Liver (tissue), 9 donors: ENCODE measurements around the gene CCDC97. TPM values are rescaled to one million over a fixed set of nuclear protein-coding genes. Genes with fewer than 3 reads are reported as not detected.

Experiments
- DNase-seq: peaks from one replicate; pipeline ENCODE4 v3.0.0-alpha.2; 2017; ENCODE audit warnings: low spot score
- H3K27ac ChIP-seq, 2 donors: one replicate each; pipeline ENCODE4 v1.7.0; 2013; ENCODE audit warnings: inconsistent platforms in 2 of 2, low read length in 2 of 2, control low read depth in 1 of 2, low read depth in 1 of 2, mild to moderate bottlenecking in 1 of 2
- H3K27me3 ChIP-seq, 4 donors: one replicate each; pipeline versions ENCODE4 v1.6.1 to v1.7.0; 2013; ENCODE audit warnings: low read length in 3 of 4, inconsistent platforms in 1 of 4, mild to moderate bottlenecking in 1 of 4, moderate library complexity in 1 of 4; ENCODE audit not compliant: control insufficient read depth in 4 of 4, insufficient read depth in 4 of 4
- H3K36me3 ChIP-seq, 4 donors: one replicate each; pipeline versions ENCODE4 v1.6.1 to v1.7.0; 2013; ENCODE audit warnings: low read length in 3 of 4, mild to moderate bottlenecking in 3 of 4, low read depth in 1 of 4, moderate library complexity in 1 of 4; ENCODE audit not compliant: control insufficient read depth in 4 of 4, insufficient read depth in 3 of 4
- H3K4me1 ChIP-seq, 4 donors: one replicate each; pipeline versions ENCODE4 v1.6.1 to v1.7.0; 2013; ENCODE audit warnings: low read length in 3 of 4, mild to moderate bottlenecking in 3 of 4, moderate library complexity in 1 of 4; ENCODE audit not compliant: control insufficient read depth in 4 of 4, insufficient read depth in 4 of 4
- H3K4me3 ChIP-seq, 3 donors: one replicate each; pipeline versions ENCODE4 v1.6.1 to v1.7.0; 2013; ENCODE audit warnings: low read length in 3 of 3, control low read depth in 1 of 3, low read depth in 1 of 3, mild to moderate bottlenecking in 1 of 3
- H3K9ac ChIP-seq, 2 donors: one replicate each; pipeline ENCODE4 v1.7.0; 2013; ENCODE audit warnings: low read length in 2 of 2, mild to moderate bottlenecking in 2 of 2, moderate library complexity in 2 of 2, control low read depth in 1 of 2, low read depth in 1 of 2
- H3K9me3 ChIP-seq, 4 donors: one replicate each; pipeline versions ENCODE4 v1.6.1 to v1.7.0; 2013; ENCODE audit warnings: low read length in 3 of 4; ENCODE audit not compliant: control insufficient read depth in 4 of 4
- EGR1 ChIP-seq, 2 donors: IDR thresholded peaks; 2 replicates each; pipeline ENCODE4 v1.6.1; 2016 to 2018; ENCODE audit warnings: antibody characterized with exemption in 2 of 2, low read depth in 2 of 2
- FOXA1 ChIP-seq: IDR thresholded peaks from 2 replicates; pipeline ENCODE4 v1.6.1; 2016; ENCODE audit warnings: antibody characterized with exemption
- FOXA2 ChIP-seq: IDR thresholded peaks from 2 replicates; pipeline ENCODE4 v1.6.1; 2016; ENCODE audit warnings: antibody characterized with exemption
- GABPA ChIP-seq, 2 donors: IDR thresholded peaks in 1 of 2; conservative IDR thresholded peaks in 1 of 2; 2 replicates each; pipeline ENCODE4 v1.6.1; 2016; ENCODE audit warnings: antibody characterized with exemption in 2 of 2, mild to moderate bottlenecking in 1 of 2, moderate library complexity in 1 of 2
- HNF4A ChIP-seq, 2 donors: conservative IDR thresholded peaks; 2 replicates each; pipeline ENCODE4 v1.6.1; 2016; ENCODE audit warnings: antibody characterized with exemption in 2 of 2, mild to moderate bottlenecking in 2 of 2
- HNF4G ChIP-seq: IDR thresholded peaks from 2 replicates; pipeline ENCODE4 v1.6.1; 2016; ENCODE audit warnings: antibody characterized with exemption
- JUND ChIP-seq, 2 donors: IDR thresholded peaks; 2 replicates each; pipeline ENCODE4 v1.6.1; 2016; ENCODE audit warnings: antibody characterized with exemption in 2 of 2
- NR2F2 ChIP-seq: IDR thresholded peaks from 2 replicates; pipeline ENCODE4 v1.6.1; 2016; ENCODE audit warnings: antibody characterized with exemption
- RAD21 ChIP-seq, 2 donors: IDR thresholded peaks; 2 replicates each; pipeline ENCODE4 v1.6.1; 2016; ENCODE audit warnings: antibody characterized with exemption in 2 of 2, mild to moderate bottlenecking in 2 of 2
- RXRA ChIP-seq, 2 donors: IDR thresholded peaks; 2 replicates each; pipeline ENCODE4 v1.6.1; 2017 to 2018; ENCODE audit warnings: antibody characterized with exemption in 2 of 2, mild to moderate bottlenecking in 1 of 2
- SP1 ChIP-seq: IDR thresholded peaks from 2 replicates; pipeline ENCODE4 v1.6.1; 2018; ENCODE audit warnings: antibody characterized with exemption, mild to moderate bottlenecking
- TAF1 ChIP-seq: conservative IDR thresholded peaks from 2 replicates; pipeline ENCODE4 v1.6.1; 2016; ENCODE audit warnings: antibody characterized with exemption, mild to moderate bottlenecking
- YY1 ChIP-seq: IDR thresholded peaks from 2 replicates; pipeline ENCODE4 v1.6.1; 2016; ENCODE audit warnings: antibody characterized with exemption, mild to moderate bottlenecking
- WGBS: extraction: QIAGEN DNeasy Blood & Tissue Kit; methylation state at CpG from one replicate; pipeline ENCODE4 v1.1.7; 2013; 5-methylcytosine and 5-hydroxymethylcytosine counted together
- polyA plus RNA-seq, 2 donors: library from polyadenylated mRNA; stranded (reverse) in 1 of 2; unstranded in 1 of 2; fragments of 200-250 nt in 1 of 2; fragments of >200 nt in 1 of 2; fragmentation: Nextera tagmentation in 1 of 2; extraction: Ambion mirVana in 1 of 2; gene quantifications; one replicate each; pipeline versions ENCODE4 v1.2.1 to v1.2.3, GENCODE V29; 2013 to 2015
- total RNA-seq, 2 donors: library from RNA; depleted of rRNA; stranded (reverse); fragments of >200 nt; gene quantifications; one replicate each; pipeline ENCODE4 v1.2.3, GENCODE V29; 2014
- TF ChIP-seq, protein P1 (sequence below): IDR thresholded peaks from 2 replicates; pipeline ENCODE4 v1.6.1; 2016; ENCODE audit warnings: antibody characterized with exemption
- TF ChIP-seq, protein P2 (sequence below): IDR thresholded peaks from 2 replicates; pipeline ENCODE4 v1.6.1; 2016; ENCODE audit warnings: antibody characterized with exemption
- TF ChIP-seq, protein P3 (sequence below): IDR thresholded peaks from 2 replicates; pipeline ENCODE4 v1.6.1; 2016; ENCODE audit warnings: antibody characterized with exemption, mild to moderate bottlenecking
- TF ChIP-seq, protein P4 (sequence below): IDR thresholded peaks from 2 replicates; pipeline ENCODE4 v1.6.1; 2016; ENCODE audit warnings: antibody characterized with exemption
- TF ChIP-seq, protein P5 (sequence below): fragments of 150-350 bp; IDR thresholded peaks from 2 replicates; pipeline ENCODE4 v1.5.1; 2017; ENCODE audit warnings: improper control_type of control experiment, low read depth, low read length; ENCODE audit not compliant: missing input control
- donor health status: healthy.
- donor health status: healthy.
- donor health status: healthy.
- donor health status: healthy.
- donor health status: healthy.

Gene CCDC97
- total and polyA plus RNA-seq, 4 donors = 3.8 to 5.7 (median 5.3) TPM

DNA sequence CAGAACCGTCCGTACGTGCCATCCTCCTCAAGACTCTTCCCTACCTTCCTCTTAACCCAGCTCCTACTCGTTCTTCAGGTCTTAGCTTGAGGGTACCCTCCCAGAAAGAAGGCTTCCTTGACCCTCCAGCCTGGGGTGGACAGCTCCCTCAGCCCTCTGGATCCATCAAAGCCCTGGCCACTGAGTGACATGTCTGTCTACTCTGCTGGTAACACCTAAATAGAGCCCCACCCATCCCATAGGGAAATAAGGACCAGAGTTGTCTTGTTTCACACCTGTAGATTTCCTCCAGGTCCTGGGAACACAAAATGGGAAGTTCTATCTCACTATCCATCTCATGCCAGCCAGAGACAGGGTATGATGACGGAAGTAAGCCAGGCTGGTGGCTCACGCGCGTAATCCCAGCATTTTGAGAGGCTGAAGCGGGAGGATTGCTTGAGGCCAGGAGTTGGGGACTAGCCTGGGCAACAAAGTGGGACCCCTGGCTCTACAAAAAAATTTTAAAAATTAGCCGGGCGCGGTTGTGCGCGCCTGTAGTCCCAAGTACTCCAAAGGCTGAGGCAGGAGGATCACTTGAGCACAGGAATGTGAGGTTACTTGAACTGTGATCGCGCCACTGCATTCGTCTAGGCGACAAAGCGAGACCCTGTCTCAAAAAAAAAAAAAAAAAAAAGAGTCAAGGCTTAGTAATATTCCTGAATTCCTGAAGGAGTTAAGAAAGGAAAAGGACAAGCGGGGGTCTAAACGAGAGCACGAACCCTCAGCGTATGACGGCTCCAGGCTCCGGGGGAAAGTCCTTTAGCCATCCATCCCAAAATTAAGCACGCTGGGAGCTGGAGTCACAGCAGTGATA lies 566 bp upstream of the CCDC97 start:
- 10% methylated on average over 26 of the region's 26 CpGs for WGBS
- Histone ChIP-seq H3K4me1 (peaks cover 0 to 35% (median 25%) of the 10 kb centered on the region in 4 donors), H3K36me3 (peaks cover 10 to 32% (median 20%) of the 10 kb centered on the region in 4 donors)

DNA sequence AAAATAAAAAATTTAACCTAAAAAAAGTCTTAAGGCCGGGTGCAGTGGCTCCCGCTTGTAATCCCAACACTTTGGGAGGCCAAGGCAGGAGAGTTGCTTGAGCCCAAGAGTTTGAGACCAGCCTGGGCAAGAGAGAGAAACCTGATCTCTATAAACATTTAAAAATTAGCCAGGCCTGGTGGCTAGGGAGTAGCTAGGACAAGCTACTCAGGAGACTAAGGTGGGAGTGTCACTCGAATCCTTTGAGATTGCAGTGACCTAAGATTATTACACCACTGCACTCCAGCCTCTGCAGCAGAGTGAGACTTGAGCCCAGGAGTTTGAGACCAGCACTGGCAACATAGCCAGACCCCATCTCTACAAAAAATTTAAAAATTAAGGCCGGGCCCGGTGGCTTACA lies 1.1 kb downstream of the CCDC97 start:
- Histone ChIP-seq H3K9ac (peak overlapping the region; percentile 67 to 97), H3K4me3 (peak overlapping the region; percentile 80 to 100 (median 93)), H3K36me3 (peaks cover 2 to 20% (median 7%) of the 10 kb centered on the region in 4 donors), H3K27me3 (no peaks in the 10 kb centered on the region), H3K9me3 (no peaks in the 10 kb centered on the region), H3K4me1 (peaks cover 0 to 35% (median 25%) of the 10 kb centered on the region in 4 donors), H3K27ac (no peak overlapping the region)
- TF ChIP-seq, protein P1, sequence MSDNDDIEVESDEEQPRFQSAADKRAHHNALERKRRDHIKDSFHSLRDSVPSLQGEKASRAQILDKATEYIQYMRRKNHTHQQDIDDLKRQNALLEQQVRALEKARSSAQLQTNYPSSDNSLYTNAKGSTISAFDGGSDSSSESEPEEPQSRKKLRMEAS = no peak
- TF ChIP-seq FOXA1 = no peak
- no peak for TF ChIP-seq EGR1 (IDR thresholded peaks at IDR 0.05; ENCODE audit: low read depth in 2 of 2)
- no peak for TF ChIP-seq GABPA (IDR thresholded peaks at IDR 0.05 in 1 of 2, conservative IDR thresholded peaks at IDR 0.05 in 1 of 2)
- no peak for TF ChIP-seq HNF4G
- TF ChIP-seq, protein P2, sequence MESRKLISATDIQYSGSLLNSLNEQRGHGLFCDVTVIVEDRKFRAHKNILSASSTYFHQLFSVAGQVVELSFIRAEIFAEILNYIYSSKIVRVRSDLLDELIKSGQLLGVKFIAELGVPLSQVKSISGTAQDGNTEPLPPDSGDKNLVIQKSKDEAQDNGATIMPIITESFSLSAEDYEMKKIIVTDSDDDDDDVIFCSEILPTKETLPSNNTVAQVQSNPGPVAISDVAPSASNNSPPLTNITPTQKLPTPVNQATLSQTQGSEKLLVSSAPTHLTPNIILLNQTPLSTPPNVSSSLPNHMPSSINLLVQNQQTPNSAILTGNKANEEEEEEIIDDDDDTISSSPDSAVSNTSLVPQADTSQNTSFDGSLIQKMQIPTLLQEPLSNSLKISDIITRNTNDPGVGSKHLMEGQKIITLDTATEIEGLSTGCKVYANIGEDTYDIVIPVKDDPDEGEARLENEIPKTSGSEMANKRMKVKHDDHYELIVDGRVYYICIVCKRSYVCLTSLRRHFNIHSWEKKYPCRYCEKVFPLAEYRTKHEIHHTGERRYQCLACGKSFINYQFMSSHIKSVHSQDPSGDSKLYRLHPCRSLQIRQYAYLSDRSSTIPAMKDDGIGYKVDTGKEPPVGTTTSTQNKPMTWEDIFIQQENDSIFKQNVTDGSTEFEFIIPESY = no peak
- TF ChIP-seq FOXA2 = no peak
- no peak for TF ChIP-seq YY1
- no peak for TF ChIP-seq SP1
- TF ChIP-seq JUND (IDR thresholded peaks at IDR 0.05) = no peak
- TF ChIP-seq, protein P3, sequence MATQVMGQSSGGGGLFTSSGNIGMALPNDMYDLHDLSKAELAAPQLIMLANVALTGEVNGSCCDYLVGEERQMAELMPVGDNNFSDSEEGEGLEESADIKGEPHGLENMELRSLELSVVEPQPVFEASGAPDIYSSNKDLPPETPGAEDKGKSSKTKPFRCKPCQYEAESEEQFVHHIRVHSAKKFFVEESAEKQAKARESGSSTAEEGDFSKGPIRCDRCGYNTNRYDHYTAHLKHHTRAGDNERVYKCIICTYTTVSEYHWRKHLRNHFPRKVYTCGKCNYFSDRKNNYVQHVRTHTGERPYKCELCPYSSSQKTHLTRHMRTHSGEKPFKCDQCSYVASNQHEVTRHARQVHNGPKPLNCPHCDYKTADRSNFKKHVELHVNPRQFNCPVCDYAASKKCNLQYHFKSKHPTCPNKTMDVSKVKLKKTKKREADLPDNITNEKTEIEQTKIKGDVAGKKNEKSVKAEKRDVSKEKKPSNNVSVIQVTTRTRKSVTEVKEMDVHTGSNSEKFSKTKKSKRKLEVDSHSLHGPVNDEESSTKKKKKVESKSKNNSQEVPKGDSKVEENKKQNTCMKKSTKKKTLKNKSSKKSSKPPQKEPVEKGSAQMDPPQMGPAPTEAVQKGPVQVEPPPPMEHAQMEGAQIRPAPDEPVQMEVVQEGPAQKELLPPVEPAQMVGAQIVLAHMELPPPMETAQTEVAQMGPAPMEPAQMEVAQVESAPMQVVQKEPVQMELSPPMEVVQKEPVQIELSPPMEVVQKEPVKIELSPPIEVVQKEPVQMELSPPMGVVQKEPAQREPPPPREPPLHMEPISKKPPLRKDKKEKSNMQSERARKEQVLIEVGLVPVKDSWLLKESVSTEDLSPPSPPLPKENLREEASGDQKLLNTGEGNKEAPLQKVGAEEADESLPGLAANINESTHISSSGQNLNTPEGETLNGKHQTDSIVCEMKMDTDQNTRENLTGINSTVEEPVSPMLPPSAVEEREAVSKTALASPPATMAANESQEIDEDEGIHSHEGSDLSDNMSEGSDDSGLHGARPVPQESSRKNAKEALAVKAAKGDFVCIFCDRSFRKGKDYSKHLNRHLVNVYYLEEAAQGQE = no peak
- TF ChIP-seq, protein P4, sequence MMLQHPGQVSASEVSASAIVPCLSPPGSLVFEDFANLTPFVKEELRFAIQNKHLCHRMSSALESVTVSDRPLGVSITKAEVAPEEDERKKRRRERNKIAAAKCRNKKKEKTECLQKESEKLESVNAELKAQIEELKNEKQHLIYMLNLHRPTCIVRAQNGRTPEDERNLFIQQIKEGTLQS = no peak
- TF ChIP-seq RXRA (IDR thresholded peaks at IDR 0.05) = no peak
- TF ChIP-seq RAD21 (IDR thresholded peaks at IDR 0.05) = no peak
- no peak for TF ChIP-seq HNF4A (conservative IDR thresholded peaks at IDR 0.05)
- no peak for TF ChIP-seq NR2F2
- TF ChIP-seq, protein P5, sequence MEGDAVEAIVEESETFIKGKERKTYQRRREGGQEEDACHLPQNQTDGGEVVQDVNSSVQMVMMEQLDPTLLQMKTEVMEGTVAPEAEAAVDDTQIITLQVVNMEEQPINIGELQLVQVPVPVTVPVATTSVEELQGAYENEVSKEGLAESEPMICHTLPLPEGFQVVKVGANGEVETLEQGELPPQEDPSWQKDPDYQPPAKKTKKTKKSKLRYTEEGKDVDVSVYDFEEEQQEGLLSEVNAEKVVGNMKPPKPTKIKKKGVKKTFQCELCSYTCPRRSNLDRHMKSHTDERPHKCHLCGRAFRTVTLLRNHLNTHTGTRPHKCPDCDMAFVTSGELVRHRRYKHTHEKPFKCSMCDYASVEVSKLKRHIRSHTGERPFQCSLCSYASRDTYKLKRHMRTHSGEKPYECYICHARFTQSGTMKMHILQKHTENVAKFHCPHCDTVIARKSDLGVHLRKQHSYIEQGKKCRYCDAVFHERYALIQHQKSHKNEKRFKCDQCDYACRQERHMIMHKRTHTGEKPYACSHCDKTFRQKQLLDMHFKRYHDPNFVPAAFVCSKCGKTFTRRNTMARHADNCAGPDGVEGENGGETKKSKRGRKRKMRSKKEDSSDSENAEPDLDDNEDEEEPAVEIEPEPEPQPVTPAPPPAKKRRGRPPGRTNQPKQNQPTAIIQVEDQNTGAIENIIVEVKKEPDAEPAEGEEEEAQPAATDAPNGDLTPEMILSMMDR = no peak
- no peak for TF ChIP-seq TAF1
- WGBS = 67% methylated on average over 5 of the region's 5 CpGs
- DNase-seq = no peak

More for the DNA sequence above, 566 bp upstream of the CCDC97 start:
- no peak for DNase-seq
- H3K27ac ChIP-seq = peak overlapping the region; percentile 86 to 97
- H3K9me3 ChIP-seq = no peaks in the 10 kb centered on the region
- H3K9ac ChIP-seq = peak overlapping the region; percentile 94 to 97
- peak overlapping the region; percentile 80 to 100 (median 93) for H3K4me3 ChIP-seq
- H3K27me3 ChIP-seq = no peaks in the 10 kb centered on the region
- TF ChIP-seq JUND (IDR thresholded peaks at IDR 0.05) (peak in 1 of 2 donors; percentile 10), NR2F2 (no peak)
